Measurements from ENCODE around the gene PUM1. TPM values are rescaled to one million over a fixed set of nuclear protein-coding genes. Genes with fewer than 3 reads are reported as not detected.

Gene PUM1
- total RNA-seq, 2 donors from 2014 or later, result 70.4 to 97.9 TPM

- DNase-seq (ENCODE audit: low spot score) (peak; percentile 4), ATAC-seq (ENCODE audit: insufficient number of reproducible peaks, low FRiP score, low read depth) (no peak)
- TF ChIP-seq CTCF (IDR thresholded peaks at IDR 0.05), result no peak
- Histone ChIP-seq H3K4me3 (peak within 1 kb of the TSS; percentile 85), H3K9me3 (no peaks in the 10 kb centered on the region), H3K4me1 (ENCODE audit: control insufficient read depth in 1 of 2, low read depth in 2 of 2) (peaks cover 4 to 51% of the 10 kb centered on the region in 2 donors), H3K27me3 (replicated peaks; ENCODE audit: insufficient read depth) (no peaks in the 10 kb centered on the region), H3K36me3 (no peaks in the 10 kb centered on the region), H3K27ac (peak within 1 kb of the TSS; percentile 63 to 81)
Measured at GRCh38 chr1:30908696-30909364, 156.7 kb downstream of the PUM1 start, which contains the start of gene SDC3. TSS of gene SDC3 (minus strand) at chr1:30908758. CDS start at chr1:30908586, 172 bp downstream.

GRCh38 chr1:30908316-30908695 lies 157.2 kb downstream of the PUM1 start:
- ATAC-seq (ENCODE audit: insufficient number of reproducible peaks, low FRiP score, low read depth), result no peak
- Histone ChIP-seq H3K4me3 (peak overlapping the region; percentile 85), H3K27me3 (replicated peaks; ENCODE audit: insufficient read depth) (no peaks in the 10 kb centered on the region), H3K27ac (no peak overlapping the region), H3K9me3 (no peaks in the 10 kb centered on the region), H3K36me3 (no peaks in the 10 kb centered on the region), H3K4me1 (ENCODE audit: control insufficient read depth in 1 of 2, low read depth in 2 of 2) (peaks cover 4 to 56% of the 10 kb centered on the region in 2 donors)
- TF ChIP-seq CTCF (IDR thresholded peaks at IDR 0.05), result no peak
- no peak for DNase-seq (ENCODE audit: low spot score)

- ATAC-seq (ENCODE audit: insufficient number of reproducible peaks, low FRiP score, low read depth) (no peak), DNase-seq (ENCODE audit: low spot score) (peak; percentile 1)
- H3K9me3 ChIP-seq, result no peaks in the 10 kb centered on the region
- no peaks in the 10 kb centered on the region for H3K27me3 ChIP-seq (replicated peaks; ENCODE audit: insufficient read depth)
- H3K4me3 ChIP-seq, result peak overlapping the region; percentile 85
- no peak for TF ChIP-seq CTCF (IDR thresholded peaks at IDR 0.05)
- H3K36me3 ChIP-seq, result no peaks in the 10 kb centered on the region
- peak overlapping the region; percentile 48 to 81 for H3K27ac ChIP-seq
- peaks cover 10 to 62% of the 10 kb centered on the region in 2 donors for H3K4me1 ChIP-seq (ENCODE audit: control insufficient read depth in 1 of 2, low read depth in 2 of 2)
Measured at GRCh38 chr1:30907481-30908315, 157.8 kb downstream of the PUM1 start.

- ATAC-seq (ENCODE audit: insufficient number of reproducible peaks, low FRiP score, low read depth), result no peak
- Histone ChIP-seq H3K4me3 (peak overlapping the region; percentile 85), H3K9me3 (no peaks in the 10 kb centered on the region), H3K36me3 (no peaks in the 10 kb centered on the region), H3K4me1 (ENCODE audit: control insufficient read depth in 1 of 2, low read depth in 2 of 2) (peaks cover 18 to 71% of the 10 kb centered on the region in 2 donors), H3K27me3 (replicated peaks; ENCODE audit: insufficient read depth) (no peaks in the 10 kb centered on the region), H3K27ac (no peak overlapping the region)
- no peak for TF ChIP-seq CTCF (IDR thresholded peaks at IDR 0.05)
- DNase-seq (ENCODE audit: low spot score), result no peak
Measured at GRCh38 chr1:30906631-30907441, 158.7 kb downstream of the PUM1 start.
